ENCODE data around the gene SV2C.

GRCh38 chr5:76240336-76240735 is 157.2 kb downstream of the SV2C start:
- TF ChIP-seq CTCF (IDR thresholded peaks at IDR 0.05) = no peak
- no peak for TF ChIP-seq POLR2A (IDR thresholded peaks at IDR 0.05)
